ENCODE data around the gene GCHFR. TPM values are rescaled to one million over a fixed set of nuclear protein-coding genes. Genes with fewer than 3 reads are reported as not detected.

Gene GCHFR
- total RNA-seq, 1 donor from 2014 or later, result 12.4 TPM

GRCh38 chr15:40747685-40748631 lies 15.9 kb upstream of the GCHFR start:
- Histone ChIP-seq H3K36me3 (ENCODE audit: control insufficient read depth, insufficient read depth, low read length) (peaks cover 18% of the 10 kb centered on the region), H3K27me3 (ENCODE audit: control insufficient read depth, insufficient read depth, low read length) (no peaks in the 10 kb centered on the region), H3K4me3 (ENCODE audit: low read depth, low read length) (no peak overlapping the region)
- FAIRE-seq (no peak), DNase-seq (ENCODE audit: low read depth) (no peak)
- TF ChIP-seq, protein P1, sequence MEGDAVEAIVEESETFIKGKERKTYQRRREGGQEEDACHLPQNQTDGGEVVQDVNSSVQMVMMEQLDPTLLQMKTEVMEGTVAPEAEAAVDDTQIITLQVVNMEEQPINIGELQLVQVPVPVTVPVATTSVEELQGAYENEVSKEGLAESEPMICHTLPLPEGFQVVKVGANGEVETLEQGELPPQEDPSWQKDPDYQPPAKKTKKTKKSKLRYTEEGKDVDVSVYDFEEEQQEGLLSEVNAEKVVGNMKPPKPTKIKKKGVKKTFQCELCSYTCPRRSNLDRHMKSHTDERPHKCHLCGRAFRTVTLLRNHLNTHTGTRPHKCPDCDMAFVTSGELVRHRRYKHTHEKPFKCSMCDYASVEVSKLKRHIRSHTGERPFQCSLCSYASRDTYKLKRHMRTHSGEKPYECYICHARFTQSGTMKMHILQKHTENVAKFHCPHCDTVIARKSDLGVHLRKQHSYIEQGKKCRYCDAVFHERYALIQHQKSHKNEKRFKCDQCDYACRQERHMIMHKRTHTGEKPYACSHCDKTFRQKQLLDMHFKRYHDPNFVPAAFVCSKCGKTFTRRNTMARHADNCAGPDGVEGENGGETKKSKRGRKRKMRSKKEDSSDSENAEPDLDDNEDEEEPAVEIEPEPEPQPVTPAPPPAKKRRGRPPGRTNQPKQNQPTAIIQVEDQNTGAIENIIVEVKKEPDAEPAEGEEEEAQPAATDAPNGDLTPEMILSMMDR (IDR thresholded peaks at IDR 0.05; ENCODE audit: insufficient read depth, low read length, severe bottlenecking), result no peak

GRCh38 chr15:40749151-40749630 lies 14.7 kb upstream of the GCHFR start:
- no peak for DNase-seq (ENCODE audit: low read depth)
- TF ChIP-seq, protein P1 (IDR thresholded peaks at IDR 0.05; ENCODE audit: insufficient read depth, low read length, severe bottlenecking), result no peak
- H3K36me3 ChIP-seq (ENCODE audit: control insufficient read depth, insufficient read depth, low read length), result peaks cover 15% of the 10 kb centered on the region

GRCh38 chr15:40750885-40751284 lies 13.0 kb upstream of the GCHFR start:
- Histone ChIP-seq H3K4me3 (ENCODE audit: low read depth, low read length) (no peak overlapping the region), H3K27me3 (ENCODE audit: control insufficient read depth, insufficient read depth, low read length) (no peaks in the 10 kb centered on the region), H3K36me3 (ENCODE audit: control insufficient read depth, insufficient read depth, low read length) (peaks cover 13% of the 10 kb centered on the region)
- TF ChIP-seq, protein P1 (IDR thresholded peaks at IDR 0.05; ENCODE audit: insufficient read depth, low read length, severe bottlenecking), result no peak
- FAIRE-seq (no peak), DNase-seq (ENCODE audit: low read depth) (no peak)

More at GRCh38 chr15:40749151-40749630, 14.7 kb upstream of the GCHFR start:
- H3K27me3 ChIP-seq (ENCODE audit: control insufficient read depth, insufficient read depth, low read length), result no peaks in the 10 kb centered on the region
- FAIRE-seq, result no peak
- H3K4me3 ChIP-seq (ENCODE audit: low read depth, low read length), result no peak overlapping the region

- no peak overlapping the region for H3K4me3 ChIP-seq (ENCODE audit: low read depth, low read length)
- peaks cover 13% of the 10 kb centered on the region for H3K36me3 ChIP-seq (ENCODE audit: control insufficient read depth, insufficient read depth, low read length)
- TF ChIP-seq, protein P1 (IDR thresholded peaks at IDR 0.05; ENCODE audit: insufficient read depth, low read length, severe bottlenecking), result no peak
- FAIRE-seq (no peak), DNase-seq (ENCODE audit: low read depth) (no peak)
- H3K27me3 ChIP-seq (ENCODE audit: control insufficient read depth, insufficient read depth, low read length), result no peaks in the 10 kb centered on the region
These were observed 12.1 kb upstream of the GCHFR start for GRCh38 chr15:40751745-40752144.

- H3K36me3 ChIP-seq (ENCODE audit: control insufficient read depth, insufficient read depth, low read length), result peaks cover 11% of the 10 kb centered on the region
- no peaks in the 10 kb centered on the region for H3K27me3 ChIP-seq (ENCODE audit: control insufficient read depth, insufficient read depth, low read length)
- peak overlapping the region; percentile 74 for H3K4me3 ChIP-seq (ENCODE audit: low read depth, low read length)
- peak; percentile 29 for DNase-seq (ENCODE audit: low read depth)
- no peak for FAIRE-seq
- TF ChIP-seq, protein P1 (IDR thresholded peaks at IDR 0.05; ENCODE audit: insufficient read depth, low read length, severe bottlenecking), result no peak
These were observed 9.3 kb upstream of the GCHFR start for GRCh38 chr15:40754574-40754882.
